GM12864 (cell line): ENCODE measurements around the gene FRMD4A.

Source experiments
- DNase-seq: peaks from one replicate; pipeline ENCODE4 v3.0.0-alpha.2; 2011; ENCODE audit warnings: low read depth
- H3K4me3 ChIP-seq: 2 replicates; pipeline ENCODE4 v1.5.1; 2011; ENCODE audit warnings: mild to moderate bottlenecking, low read depth, low read length, control low read depth
- TF ChIP-seq, protein P1 (sequence below): IDR thresholded peaks from 2 replicates; pipeline ENCODE4 v1.5.1; 2011; ENCODE audit warnings: low read depth, mild to moderate bottlenecking, moderate library complexity, low read length, control low read depth, inconsistent platforms; ENCODE audit errors: missing control alignments

Gene FRMD4A

DNA sequence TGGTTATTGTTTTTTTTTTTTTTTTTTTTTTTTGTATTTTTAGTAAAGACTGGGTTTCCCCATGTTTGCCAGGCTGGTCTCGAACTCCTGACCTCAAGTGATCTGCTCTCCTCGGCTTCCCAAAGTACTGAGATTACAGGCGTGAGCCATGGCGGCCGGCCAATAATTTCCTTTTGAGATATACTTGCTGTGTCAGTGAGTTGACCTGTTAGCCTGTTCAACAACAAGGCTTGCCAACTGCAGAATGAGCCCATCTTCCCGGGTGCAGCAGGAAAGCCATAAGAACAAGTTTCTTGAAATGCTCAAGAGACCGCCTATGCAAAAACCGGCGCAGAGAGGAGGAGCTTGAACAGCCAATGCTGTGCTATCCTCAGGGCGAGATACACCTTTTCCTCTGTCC lies 631.5 kb downstream of the FRMD4A start:
- no peak overlapping the region for H3K4me3 ChIP-seq
- TF ChIP-seq, protein P1, sequence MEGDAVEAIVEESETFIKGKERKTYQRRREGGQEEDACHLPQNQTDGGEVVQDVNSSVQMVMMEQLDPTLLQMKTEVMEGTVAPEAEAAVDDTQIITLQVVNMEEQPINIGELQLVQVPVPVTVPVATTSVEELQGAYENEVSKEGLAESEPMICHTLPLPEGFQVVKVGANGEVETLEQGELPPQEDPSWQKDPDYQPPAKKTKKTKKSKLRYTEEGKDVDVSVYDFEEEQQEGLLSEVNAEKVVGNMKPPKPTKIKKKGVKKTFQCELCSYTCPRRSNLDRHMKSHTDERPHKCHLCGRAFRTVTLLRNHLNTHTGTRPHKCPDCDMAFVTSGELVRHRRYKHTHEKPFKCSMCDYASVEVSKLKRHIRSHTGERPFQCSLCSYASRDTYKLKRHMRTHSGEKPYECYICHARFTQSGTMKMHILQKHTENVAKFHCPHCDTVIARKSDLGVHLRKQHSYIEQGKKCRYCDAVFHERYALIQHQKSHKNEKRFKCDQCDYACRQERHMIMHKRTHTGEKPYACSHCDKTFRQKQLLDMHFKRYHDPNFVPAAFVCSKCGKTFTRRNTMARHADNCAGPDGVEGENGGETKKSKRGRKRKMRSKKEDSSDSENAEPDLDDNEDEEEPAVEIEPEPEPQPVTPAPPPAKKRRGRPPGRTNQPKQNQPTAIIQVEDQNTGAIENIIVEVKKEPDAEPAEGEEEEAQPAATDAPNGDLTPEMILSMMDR = no peak
- no peak for DNase-seq

DNA sequence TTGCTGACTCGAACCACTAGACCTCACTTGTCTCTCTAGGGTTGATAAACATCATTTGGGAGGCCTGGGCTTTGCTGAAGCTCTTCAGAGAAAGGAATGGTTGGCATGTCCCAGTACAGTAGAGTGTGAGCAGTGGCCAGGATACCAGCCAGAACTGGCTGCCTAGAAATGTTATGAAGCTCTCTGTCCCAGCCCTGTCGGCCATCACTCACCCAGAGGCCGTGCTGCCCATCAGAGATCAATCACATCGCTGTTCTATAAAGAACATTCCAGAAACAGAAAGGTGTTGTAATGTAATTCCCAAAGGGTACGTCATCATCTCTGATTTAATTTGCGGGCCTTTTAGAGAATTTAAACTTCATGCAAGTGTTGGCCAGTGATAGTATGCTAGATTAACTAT lies 632.5 kb downstream of the FRMD4A start:
- H3K4me3 ChIP-seq = no peak overlapping the region
- TF ChIP-seq, protein P1 = no peak
- no peak for DNase-seq

DNA sequence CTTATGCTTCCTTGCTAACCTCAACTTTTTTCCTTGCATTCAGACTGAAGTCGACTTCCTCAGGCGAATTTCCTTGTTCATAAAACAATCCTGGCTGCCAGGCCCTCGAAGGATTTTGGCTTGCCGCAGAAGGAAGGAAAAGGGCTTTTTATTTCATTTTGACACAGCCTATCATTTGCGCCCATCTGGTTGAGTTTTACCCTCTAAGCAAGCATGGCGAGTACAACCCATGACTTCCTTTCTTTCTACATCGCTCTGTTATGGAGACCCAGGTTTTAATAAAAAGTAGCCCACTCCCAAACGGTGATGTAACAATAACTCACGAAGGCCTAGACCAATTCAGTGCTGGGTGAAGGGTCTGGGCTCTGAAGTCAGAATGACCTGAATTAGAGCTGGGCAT lies 634.7 kb downstream of the FRMD4A start:
- DNase-seq = no peak
- no peak overlapping the region for H3K4me3 ChIP-seq
- TF ChIP-seq, protein P1 = no peak

DNA sequence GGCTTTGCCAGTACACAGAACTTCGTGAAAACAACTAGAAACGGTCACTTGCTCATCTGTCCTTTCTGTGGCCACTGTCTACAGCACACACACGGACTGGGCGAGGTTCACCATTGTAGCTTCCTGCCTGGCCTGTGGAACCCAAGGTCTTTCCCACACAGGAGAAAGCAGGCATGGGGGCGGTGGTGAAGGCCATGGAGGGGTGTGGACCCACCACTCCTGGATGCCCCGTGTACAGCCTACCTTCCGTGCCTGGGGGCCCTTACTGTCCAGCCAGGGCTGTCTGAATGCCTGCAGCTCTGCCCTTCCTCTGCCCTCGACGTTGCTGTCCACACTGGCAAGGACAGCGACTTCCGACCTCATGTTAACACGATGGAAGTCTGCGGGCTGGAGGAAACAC lies 635.1 kb downstream of the FRMD4A start:
- H3K4me3 ChIP-seq = no peak overlapping the region
- no peak for DNase-seq
- TF ChIP-seq, protein P1 = no peak

DNA sequence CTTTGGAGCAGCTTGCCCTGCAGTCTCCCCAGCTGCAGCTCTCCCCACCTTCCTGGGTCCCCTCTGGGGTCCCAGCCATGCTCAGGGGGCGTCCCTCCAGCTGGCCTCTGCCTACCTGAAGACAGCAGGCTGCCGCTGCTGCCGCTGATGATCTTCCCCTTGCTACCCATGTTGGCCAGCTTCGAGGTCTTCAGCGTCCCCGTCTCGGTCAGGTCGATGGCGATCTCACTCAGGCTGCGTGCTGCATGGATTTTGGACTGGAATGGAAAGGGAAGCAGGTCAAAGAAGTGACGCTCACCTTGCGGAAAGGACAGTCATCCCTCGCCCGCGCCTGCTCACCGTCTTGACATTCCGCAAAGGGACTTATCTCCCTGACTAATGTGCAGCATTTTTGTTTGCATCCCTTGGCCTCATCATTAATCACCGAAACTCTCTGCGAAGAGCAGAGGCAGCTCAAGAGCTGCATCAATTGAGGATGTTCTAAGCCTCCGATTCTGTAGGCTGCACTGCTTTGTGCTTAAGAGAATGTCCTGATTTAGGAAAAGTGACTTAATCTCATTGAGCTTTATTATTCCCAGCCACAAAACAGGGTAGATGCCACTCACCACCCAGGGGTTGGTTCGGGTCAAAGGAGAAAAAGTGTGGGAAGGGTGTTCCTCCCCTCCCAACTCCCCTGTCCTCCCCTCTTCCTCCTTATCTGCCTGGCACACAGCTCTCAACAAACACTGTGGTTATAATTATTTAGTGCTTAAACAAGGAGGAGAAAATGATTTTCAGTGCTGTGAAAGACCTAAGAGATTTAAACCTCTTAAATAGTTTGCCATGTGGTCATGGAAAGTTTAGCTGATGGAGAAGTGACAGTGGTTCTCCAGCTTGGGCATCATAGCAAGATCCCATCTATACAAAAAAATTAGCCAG lies 636.7 kb downstream of the FRMD4A start:
- no peak overlapping the region for H3K4me3 ChIP-seq
- DNase-seq = no peak
- TF ChIP-seq, protein P1 = no peak

DNA sequence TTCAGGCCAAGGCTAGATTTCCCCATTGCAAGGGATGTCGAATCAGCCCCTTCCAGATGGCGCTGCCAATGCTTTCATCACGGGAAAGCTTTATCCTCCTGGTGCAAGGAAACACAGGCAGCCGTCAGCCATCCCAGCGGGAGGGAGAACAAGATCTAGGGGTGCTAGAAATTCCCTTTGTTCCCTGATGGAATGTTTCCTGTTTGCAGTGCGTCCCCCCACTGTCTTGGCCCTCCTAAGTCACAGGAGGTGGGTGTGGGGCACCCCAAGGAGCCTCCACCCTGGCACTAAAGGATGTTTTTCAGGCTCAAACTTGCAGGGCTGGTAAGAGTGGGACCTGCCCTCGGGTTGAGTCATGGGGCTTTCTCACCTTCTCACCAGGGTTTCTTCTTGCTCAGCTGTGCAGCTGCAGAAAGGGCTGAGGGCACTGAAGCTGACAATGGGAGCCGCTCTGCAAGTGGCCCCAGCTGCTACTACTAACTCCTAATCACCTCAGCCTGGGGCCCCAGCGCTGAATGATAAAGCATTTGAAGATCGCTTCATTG lies 640.4 kb downstream of the FRMD4A start:
- TF ChIP-seq, protein P1 = no peak
- no peak overlapping the region for H3K4me3 ChIP-seq
- no peak for DNase-seq

DNA sequence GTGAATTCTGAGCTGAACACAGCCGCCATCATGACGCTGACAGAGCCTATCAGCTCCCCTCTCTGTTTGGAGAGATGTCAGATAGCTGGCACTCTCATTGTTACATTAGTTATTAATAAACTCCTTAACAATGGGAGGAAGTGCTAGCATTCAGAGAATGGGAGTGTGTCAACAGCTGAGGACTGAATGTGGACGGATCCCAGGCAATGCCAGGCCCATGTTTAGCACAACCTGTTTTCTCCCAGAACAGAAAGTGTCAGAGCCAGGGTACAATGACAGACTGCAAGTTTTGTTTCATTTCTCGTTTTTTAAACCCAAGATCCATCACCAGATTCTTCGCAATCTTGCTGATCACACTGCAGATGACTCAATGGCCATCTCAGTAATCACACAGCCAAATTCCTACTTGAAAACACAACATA lies 644.4 kb downstream of the FRMD4A start:
- TF ChIP-seq, protein P1 = no peak
- no peak overlapping the region for H3K4me3 ChIP-seq
- no peak for DNase-seq
